ENCODE data around the gene GPS2. TPM values are rescaled to one million over a fixed set of nuclear protein-coding genes. Genes with fewer than 3 reads are reported as not detected.

Gene GPS2
- polyA plus RNA-seq, 1 donor (not counting 4 experiments of a cell fraction or from before 2014, with no cell fraction given): 24.7 TPM

- no peak for FAIRE-seq
- dilution Hi-C loops (cut with MboI; ENCODE audit: extremely low pct_ligation_motif_present, low sequenced_read_pairs): no loop called here
These were observed 35.7 kb downstream of the GPS2 start for GRCh38 chr17:7279448-7279847.

GRCh38 chr17:7266784-7267183, 48.4 kb downstream of the GPS2 start:
- Histone ChIP-seq H3K27me3 (ENCODE audit: control insufficient read depth, extremely low read depth, insufficient read depth, low read length) (no peaks in the 10 kb centered on the region), H3K27ac (ENCODE audit: control insufficient read depth, insufficient read depth, low read length) (no peak overlapping the region), H3K9me3 (ENCODE audit: control insufficient read depth, low read depth, low read length) (no peaks in the 10 kb centered on the region), H3K4me2 (ENCODE audit: control insufficient read depth, extremely low read depth, insufficient read depth, low read depth, low read length) (no peak overlapping the region), H3K4me1 (ENCODE audit: control insufficient read depth, extremely low read depth, insufficient read depth, low read length) (peaks cover 16% of the 10 kb centered on the region), H3K4me3 (ENCODE audit: control insufficient read depth in 2 of 3, extremely low read depth in 1 of 3, insufficient read depth in 2 of 3, low read depth in 1 of 3, low read length in 3 of 3) (no peak overlapping the region), H3K9ac (ENCODE audit: control insufficient read depth, extremely low read depth, insufficient read depth, low read length) (no peak overlapping the region), H3K9me1 (ENCODE audit: control insufficient read depth, extremely low read depth, insufficient read depth, low read length) (no peaks in the 10 kb centered on the region), H3K36me3 (ENCODE audit: control insufficient read depth in 2 of 2, extremely low read depth in 1 of 2, insufficient read depth in 2 of 2, low read length in 2 of 2) (no peaks in the 10 kb centered on the region), H4K20me1 (ENCODE audit: control insufficient read depth, extremely low read depth, insufficient read depth, low read length) (no peaks in the 10 kb centered on the region), H2AFZ (ENCODE audit: control insufficient read depth, low read length) (no peak overlapping the region), H3K79me2 (ENCODE audit: control insufficient read depth, insufficient read depth, low read length) (no peaks in the 10 kb centered on the region)
- dilution Hi-C loops (cut with MboI; ENCODE audit: extremely low pct_ligation_motif_present, low sequenced_read_pairs): no loop called here
- DNase-seq (ENCODE audit: low read depth, low spot score): no peak
- FAIRE-seq: no peak
- no peak for TF ChIP-seq EZH2 (IDR thresholded peaks at IDR 0.05; ENCODE audit: low read length)
- no peak for TF ChIP-seq CTCF (optimal IDR thresholded peaks at IDR 0.05 in 1 of 3, IDR thresholded peaks at IDR 0.05 in 1 of 3, conservative IDR thresholded peaks at IDR 0.05 in 1 of 3; ENCODE audit: extremely low read depth in 1 of 3, insufficient read depth in 2 of 3, low read length in 3 of 3)

More at GRCh38 chr17:7279448-7279847, 35.7 kb downstream of the GPS2 start:
- Histone ChIP-seq H3K27ac (ENCODE audit: control insufficient read depth, insufficient read depth, low read length) (no peak overlapping the region), H3K4me3 (ENCODE audit: control insufficient read depth in 2 of 3, extremely low read depth in 1 of 3, insufficient read depth in 2 of 3, low read depth in 1 of 3, low read length in 3 of 3) (no peak overlapping the region), H3K4me2 (ENCODE audit: control insufficient read depth, extremely low read depth, insufficient read depth, low read depth, low read length) (no peak overlapping the region), H3K9me3 (ENCODE audit: control insufficient read depth, low read depth, low read length) (no peaks in the 10 kb centered on the region), H3K9me1 (ENCODE audit: control insufficient read depth, extremely low read depth, insufficient read depth, low read length) (no peaks in the 10 kb centered on the region), H3K79me2 (ENCODE audit: control insufficient read depth, insufficient read depth, low read length) (no peaks in the 10 kb centered on the region), H4K20me1 (ENCODE audit: control insufficient read depth, extremely low read depth, insufficient read depth, low read length) (no peaks in the 10 kb centered on the region), H3K36me3 (ENCODE audit: control insufficient read depth in 2 of 2, extremely low read depth in 1 of 2, insufficient read depth in 2 of 2, low read length in 2 of 2) (no peaks in the 10 kb centered on the region), H3K4me1 (ENCODE audit: control insufficient read depth, extremely low read depth, insufficient read depth, low read length) (peaks cover 16% of the 10 kb centered on the region), H2AFZ (ENCODE audit: control insufficient read depth, low read length) (no peak overlapping the region), H3K9ac (ENCODE audit: control insufficient read depth, extremely low read depth, insufficient read depth, low read length) (no peak overlapping the region), H3K27me3 (ENCODE audit: control insufficient read depth, extremely low read depth, insufficient read depth, low read length) (peaks cover 24% of the 10 kb centered on the region)
- TF ChIP-seq EZH2 (IDR thresholded peaks at IDR 0.05; ENCODE audit: low read length) (no peak), CTCF (optimal IDR thresholded peaks at IDR 0.05 in 1 of 3, IDR thresholded peaks at IDR 0.05 in 1 of 3, conservative IDR thresholded peaks at IDR 0.05 in 1 of 3; ENCODE audit: extremely low read depth in 1 of 3, insufficient read depth in 2 of 3, low read length in 3 of 3) (no peak)
- no peak for DNase-seq (ENCODE audit: low read depth, low spot score)

Measured in keratinocyte (primary cell).